GM12864 (cell line): ENCODE measurements around the gene WNT7B.

Source experiments
- DNase-seq: peaks from one replicate; pipeline ENCODE4 v3.0.0-alpha.2; 2011; ENCODE audit warnings: low read depth
- H3K4me3 ChIP-seq: 2 replicates; pipeline ENCODE4 v1.5.1; 2011; ENCODE audit warnings: mild to moderate bottlenecking, low read depth, low read length, control low read depth
- CTCF ChIP-seq: IDR thresholded peaks from 2 replicates; pipeline ENCODE4 v1.5.1; 2011; ENCODE audit warnings: low read depth, mild to moderate bottlenecking, moderate library complexity, low read length, control low read depth, inconsistent platforms; ENCODE audit errors: missing control alignments

Gene WNT7B

GRCh38 chr22:45896964-45897538 lies 79.9 kb downstream of the WNT7B start:
- no peak for TF ChIP-seq CTCF
- no peak overlapping the region for H3K4me3 ChIP-seq
- DNase-seq, result no peak

GRCh38 chr22:45896153-45896951 lies 80.6 kb downstream of the WNT7B start:
- no peak for DNase-seq
- TF ChIP-seq CTCF, result no peak
- no peak overlapping the region for H3K4me3 ChIP-seq

GRCh38 chr22:45895436-45896152 lies 81.4 kb downstream of the WNT7B start:
- TF ChIP-seq CTCF, result no peak
- DNase-seq, result no peak
- H3K4me3 ChIP-seq, result no peak overlapping the region

- no peak for DNase-seq
- no peak for TF ChIP-seq CTCF
- H3K4me3 ChIP-seq, result no peak overlapping the region
Measured at GRCh38 chr22:45893516-45893915, 83.4 kb downstream of the WNT7B start.

- no peak for DNase-seq
- no peak for TF ChIP-seq CTCF
Measured at GRCh38 chr22:45892681-45893461, 84.1 kb downstream of the WNT7B start.

GRCh38 chr22:45891996-45892621 lies 84.9 kb downstream of the WNT7B start:
- DNase-seq, result no peak
- no peak overlapping the region for H3K4me3 ChIP-seq
- TF ChIP-seq CTCF, result no peak

More at GRCh38 chr22:45892681-45893461, 84.1 kb downstream of the WNT7B start:
- no peak overlapping the region for H3K4me3 ChIP-seq
